GM21447 (cell line): ENCODE results near the gene RNF13.

Experiments
- ATAC-seq: cut with Tn5 transposase; IDR thresholded peaks from one replicate; pipeline ENCODE4 v1.9.1; 2021; ENCODE audit not compliant: unreplicated experiment

RNF13 gene

DNA sequence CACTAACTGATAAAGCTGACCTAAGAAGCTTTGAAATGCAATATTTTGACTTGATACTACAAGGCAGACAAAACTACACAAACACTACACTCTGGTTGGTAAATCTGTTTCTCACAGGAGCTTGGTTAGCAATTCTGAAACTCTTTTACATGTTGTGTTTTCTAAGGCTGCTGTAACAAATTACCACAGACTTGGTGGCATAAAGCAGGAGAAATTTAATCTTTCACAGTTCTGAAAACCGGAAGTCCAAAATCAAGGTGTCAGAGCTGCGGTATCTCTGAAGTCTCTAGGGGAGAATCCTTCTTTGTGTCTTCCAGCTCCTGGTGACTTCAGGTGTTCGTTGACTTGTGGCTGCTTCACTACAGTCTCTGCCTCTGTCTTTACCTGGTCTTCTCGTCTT lies 170.6 kb downstream of the RNF13 start:
- no peak for ATAC-seq

DNA sequence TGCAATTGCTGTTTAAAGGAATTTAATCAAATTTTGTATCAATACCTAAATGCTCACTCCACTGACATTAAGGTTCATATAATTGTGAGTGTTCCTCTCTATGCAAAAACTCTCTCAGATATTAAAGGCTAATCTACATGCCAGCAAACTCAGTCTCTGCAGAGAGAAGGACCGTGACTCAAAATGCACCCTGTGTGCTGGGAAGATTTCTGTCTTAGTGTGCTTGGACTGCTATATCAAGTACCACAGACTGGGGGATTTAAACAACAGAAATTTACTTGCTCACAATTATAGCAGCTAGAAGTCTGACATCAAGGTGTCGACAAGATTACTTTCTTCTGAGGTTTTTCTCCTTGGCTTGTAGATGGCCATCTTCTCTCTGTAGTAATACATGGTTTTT lies 176.3 kb downstream of the RNF13 start:
- no peak for ATAC-seq

DNA sequence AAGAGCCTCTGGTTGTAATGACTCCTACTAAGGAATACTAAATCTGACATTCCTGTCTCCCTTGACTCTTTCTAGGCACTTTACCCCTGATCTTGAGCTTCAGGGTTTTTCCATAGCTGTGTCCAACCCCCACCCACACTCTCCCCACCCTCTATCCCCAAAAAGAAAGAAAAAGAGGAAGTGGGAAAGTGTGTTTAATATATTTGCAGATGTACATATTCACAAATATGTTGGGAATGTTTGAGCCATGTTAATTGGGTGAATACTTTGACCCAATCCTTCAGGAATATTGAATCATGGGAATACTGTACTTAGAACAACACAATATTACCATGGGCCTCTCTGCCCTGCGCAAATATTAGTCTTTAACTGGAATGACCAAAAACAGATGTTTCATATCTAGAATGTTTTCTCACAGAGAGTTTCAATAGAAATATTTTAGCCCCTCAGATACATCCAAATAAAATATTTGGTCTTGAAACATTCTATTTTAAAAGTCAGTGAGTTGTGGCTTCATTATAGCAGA lies 177.5 kb downstream of the RNF13 start:
- ATAC-seq: no peak

DNA sequence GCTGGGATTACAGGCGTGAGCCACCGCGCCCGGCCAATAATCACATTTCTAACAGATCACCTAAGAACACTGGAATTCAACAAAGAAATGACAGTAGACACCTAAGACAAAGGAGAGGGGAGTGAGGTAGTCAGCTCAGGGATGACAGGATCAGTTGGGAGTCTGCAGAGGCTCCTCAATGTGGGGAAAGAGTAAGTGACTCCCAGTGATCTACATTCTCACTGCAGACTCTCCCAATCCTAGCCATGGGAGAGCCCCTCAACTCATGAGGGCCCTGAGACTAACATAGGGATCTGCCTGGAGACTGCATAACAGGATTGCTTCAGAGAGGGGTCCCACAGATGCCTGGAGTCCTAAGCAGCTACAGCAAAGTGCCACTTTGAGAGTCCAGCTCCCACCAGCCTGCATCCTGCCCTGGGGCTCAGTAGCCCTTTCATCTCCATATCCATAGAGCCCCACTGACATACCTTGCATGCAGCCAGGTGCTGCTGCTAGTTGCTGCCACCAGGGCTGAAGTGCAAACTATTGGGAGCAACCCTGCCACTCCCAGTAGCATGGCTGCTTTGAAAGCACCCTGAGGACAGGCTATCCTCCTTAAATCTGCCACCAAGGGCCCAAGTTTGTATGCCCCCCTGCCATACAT lies 179.5 kb downstream of the RNF13 start:
- no peak for ATAC-seq

DNA sequence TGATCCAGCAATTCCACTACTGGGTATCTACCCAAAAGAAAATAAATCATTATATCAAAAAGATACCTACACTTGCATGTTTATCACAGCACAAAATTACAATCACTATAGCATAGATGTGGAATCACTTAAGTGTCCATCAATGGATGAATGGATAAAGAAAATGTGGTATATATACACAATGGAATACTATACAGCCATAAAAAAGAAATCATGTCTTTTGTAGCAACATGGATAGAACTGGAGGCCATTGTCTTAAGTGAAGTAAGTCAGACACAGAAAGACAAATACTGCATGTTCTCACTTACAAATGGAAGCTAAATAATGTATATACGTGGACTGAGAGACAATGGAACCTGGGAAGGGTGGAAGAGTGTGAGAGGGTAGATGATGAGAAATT lies 185.9 kb downstream of the RNF13 start:
- no peak for ATAC-seq

DNA sequence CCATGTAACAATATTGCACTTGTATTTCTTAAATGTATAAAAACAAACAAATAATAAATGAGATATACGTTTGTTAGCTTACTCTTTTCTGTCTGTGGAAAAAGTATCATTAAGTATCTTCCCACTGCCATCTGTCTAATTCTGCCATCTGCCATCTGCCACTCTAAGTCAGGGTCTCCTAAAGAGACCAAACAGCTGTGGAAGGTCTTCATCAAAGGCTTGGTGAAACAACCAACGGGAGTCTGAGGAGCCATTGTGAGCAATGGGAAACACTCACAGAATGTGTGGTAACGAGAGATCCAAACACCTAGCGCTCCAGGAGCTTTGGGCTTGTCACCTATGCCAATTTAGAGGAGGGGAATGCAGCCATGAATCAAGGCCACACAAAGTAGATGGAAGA lies 186.4 kb downstream of the RNF13 start:
- no peak for ATAC-seq

DNA sequence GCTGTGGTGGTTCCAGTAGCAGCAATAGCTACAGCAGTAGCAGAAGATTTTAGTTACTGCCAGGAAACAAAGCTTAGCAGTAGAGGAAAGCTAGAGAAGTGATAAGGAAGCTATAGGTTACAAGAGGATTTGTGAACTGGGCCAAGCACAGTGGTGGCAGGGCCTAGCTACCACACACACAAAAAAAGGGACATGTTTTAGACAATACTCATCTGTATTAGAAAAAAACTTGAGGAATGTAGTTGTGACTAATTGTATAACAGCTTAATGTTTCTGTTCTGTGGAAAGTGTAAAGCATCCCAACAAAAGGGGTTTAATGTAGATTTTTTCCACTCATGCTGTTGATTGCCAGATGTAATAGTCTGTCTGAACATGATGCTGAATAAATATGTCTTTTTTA lies 187.6 kb downstream of the RNF13 start:
- ATAC-seq: no peak

DNA sequence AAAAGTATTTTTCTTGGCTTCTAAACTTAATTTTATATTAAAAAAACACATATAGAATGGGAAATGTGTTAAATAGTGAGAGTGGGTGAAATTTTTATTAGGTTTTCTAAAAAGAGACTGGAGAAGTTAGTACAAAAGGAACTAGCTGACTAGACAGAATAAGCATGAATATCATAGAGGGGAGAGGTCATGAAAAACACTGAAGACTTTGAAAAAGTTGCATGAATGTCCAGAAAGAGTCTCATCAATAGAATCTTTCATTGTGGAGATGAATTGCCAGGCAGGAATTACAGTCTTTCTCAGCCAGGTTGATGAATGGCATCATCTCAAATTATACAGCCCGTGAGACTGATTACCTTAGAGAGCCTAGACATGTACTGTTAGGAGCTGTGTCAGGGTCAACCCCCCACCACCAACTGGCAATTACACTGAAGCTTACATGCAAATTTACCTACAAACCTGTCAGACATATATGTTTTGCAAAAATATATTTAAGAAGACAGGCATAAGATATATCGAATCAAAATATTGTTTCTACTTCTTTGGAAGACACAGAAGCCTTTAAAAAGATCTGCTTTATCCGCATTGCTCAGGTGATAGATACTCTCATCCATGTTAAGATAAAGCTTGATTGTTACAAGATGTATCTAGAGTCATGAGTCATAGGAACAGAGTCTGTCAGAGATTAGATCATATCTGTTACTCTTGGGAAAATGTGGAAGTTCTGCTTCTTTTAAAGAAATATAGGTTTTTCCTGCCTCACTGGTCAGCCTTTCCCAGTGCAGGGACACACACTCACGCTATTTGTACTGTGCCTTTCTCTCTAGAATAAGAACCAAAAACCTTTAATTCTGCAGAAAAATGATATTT lies 192.5 kb downstream of the RNF13 start:
- ATAC-seq: no peak

DNA sequence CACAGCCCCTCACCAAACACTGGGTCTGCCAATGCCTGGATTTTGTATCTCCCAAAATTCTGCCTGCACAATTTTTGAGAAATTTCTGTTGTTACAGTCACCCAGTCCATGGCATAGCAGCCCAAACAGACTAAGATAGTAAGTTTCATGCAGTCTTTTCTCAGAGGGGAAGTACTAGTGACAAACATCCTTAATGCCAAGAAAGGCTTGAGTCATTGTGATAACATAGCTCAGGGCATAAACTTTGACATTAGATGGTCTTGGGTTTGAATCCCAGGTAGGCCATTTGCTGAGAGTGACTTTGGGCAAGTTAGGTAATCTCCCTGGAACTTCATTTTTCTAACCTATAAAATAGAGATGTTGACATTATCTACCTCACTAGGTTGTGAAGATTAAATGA lies 193.8 kb downstream of the RNF13 start:
- no peak for ATAC-seq
